Transverse colon (tissue), 4 donors: ENCODE measurements around the gene MOCS2. TPM values are rescaled to one million over a fixed set of nuclear protein-coding genes. Genes with fewer than 3 reads are reported as not detected.

Experiments used
- DNase-seq: peaks from one replicate; pipeline ENCODE4 v3.0.0-alpha.2; 2019
- H3K27ac ChIP-seq, 4 donors: fragments of 200-600 bp; sonication (generic); 2 replicates each; pipeline ENCODE4 v1.5.1; 2016 to 2018; ENCODE audit warnings: inconsistent platforms in 4 of 4
- H3K27me3 ChIP-seq: fragments of 200-600 bp; sonication (generic); 2 replicates; pipeline ENCODE4 v1.5.1; 2017; ENCODE audit warnings: inconsistent platforms
- H3K36me3 ChIP-seq, 4 donors: fragments of 200-600 bp; sonication (generic); 2 replicates each; pipeline ENCODE4 v1.5.1; 2017 to 2019; ENCODE audit warnings: inconsistent platforms in 4 of 4
- H3K4me1 ChIP-seq, 4 donors: fragments of 200-600 bp; sonication (generic); 2 replicates each; pipeline ENCODE4 v1.5.1; 2017 to 2020; ENCODE audit warnings: inconsistent platforms in 4 of 4
- H3K4me3 ChIP-seq, 4 donors: fragments of 200-600 bp; sonication (generic); 1 replicate in 1 of 4; 2 replicates in 3 of 4; pipeline versions ENCODE4 v1.5.1 to v1.6.1; 2017 to 2019; ENCODE audit warnings: inconsistent platforms in 4 of 4
- H3K9me3 ChIP-seq, 2 donors: fragments of 200-600 bp; sonication (generic); 2 replicates each; pipeline ENCODE4 v1.5.1; 2017 to 2019; ENCODE audit warnings: inconsistent platforms in 2 of 2
- CTCF ChIP-seq, 5 experiments: fragments of 200-600 bp in 3 of 5; fragments of 450-650 bp in 2 of 5; sonication (generic) in 3 of 5; IDR thresholded peaks; 1 replicate in 2 of 5; 2 replicates in 3 of 5; pipeline ENCODE4 v1.5.1; 2016 to 2017; ENCODE audit warnings: antibody characterized with exemption in 5 of 5, inconsistent platforms in 3 of 5, mild to moderate bottlenecking in 2 of 5, moderate library complexity in 1 of 5
- EP300 ChIP-seq: sonication (generic); formaldehyde crosslinking; IDR thresholded peaks from one replicate; pipeline ENCODE4 v1.6.1; 2017; ENCODE audit warnings: antibody characterized with exemption, low read depth
- POLR2A ChIP-seq: fragments of 450-650 bp; IDR thresholded peaks from one replicate; pipeline ENCODE4 v1.6.1; 2016; ENCODE audit warnings: antibody characterized with exemption, mild to moderate bottlenecking, moderate library complexity
- POLR2AphosphoS5 ChIP-seq, 3 donors: sonication (generic); formaldehyde crosslinking; IDR thresholded peaks; one replicate each; pipeline ENCODE4 v1.6.1; 2016; ENCODE audit warnings: antibody characterized with exemption in 3 of 3
- WGBS, 2 donors: methylation state at CpG; one replicate each; pipeline ENCODE4 v1.1.5; 2018; ENCODE audit warnings: low coverage in 1 of 2; 5-methylcytosine and 5-hydroxymethylcytosine counted together
- in situ Hi-C, 4 donors: fragments of 200-750 bp; cut with MboI; loops; one replicate each; pipeline versions ENCODE4 v1.15.0 to v1.15.1; 2017; ENCODE audit warnings: low sequenced_read_pairs in 3 of 4, low pct_ligation_motif_present in 1 of 4, low pct_unique_long_range_greater_than_20kb in 1 of 4
- intact Hi-C: fragments of 100-400 bp; cut with DNase I; formaldehyde crosslinking; loops from one replicate; pipeline ENCODE4 v1.15.1; 2023; ENCODE audit warnings: low total_unique reads
- total RNA-seq, 4 donors: library from RNA; depleted of rRNA; stranded (reverse); fragments of >200 nt; gene quantifications; one replicate each; pipeline ENCODE4 v1.1.0, GENCODE V29; 2016

MOCS2 gene
- total RNA-seq, 4 donors from 2014 or later = 7.0 to 36.8 (median 23.5) TPM

- in situ Hi-C loops = no loop called here
- TF ChIP-seq POLR2A (no peak), EP300 (no peak), POLR2AphosphoS5 (IDR thresholded peaks at IDR 0.05) (no peak), CTCF (IDR thresholded peaks at IDR 0.05) (no peak)
These were observed 18.9 kb upstream of the MOCS2 start for GRCh38 chr5:53128481-53128880.

GRCh38 chr5:53127107-53127506 is 17.6 kb upstream of the MOCS2 start:
- intact Hi-C loops = no loop called here
- in situ Hi-C loops = no loop called here
- Histone ChIP-seq H3K36me3 (no peaks in the 10 kb centered on the region), H3K4me1 (no peaks in the 10 kb centered on the region), H3K27me3 (no peaks in the 10 kb centered on the region), H3K4me3 (no peak overlapping the region), H3K27ac (no peak overlapping the region), H3K9me3 (no peaks in the 10 kb centered on the region)
- 68% methylated on average over 1 of the region's 1 CpG; no CpG with 5 or more reads in 1 of the 2 donors for WGBS, 2 donors
- DNase-seq = no peak
- no peak for TF ChIP-seq EP300
- no peak for TF ChIP-seq CTCF (IDR thresholded peaks at IDR 0.05)
- TF ChIP-seq POLR2AphosphoS5 (IDR thresholded peaks at IDR 0.05) = no peak
- no peak for TF ChIP-seq POLR2A

More at GRCh38 chr5:53128481-53128880, 18.9 kb upstream of the MOCS2 start:
- Histone ChIP-seq H3K4me3 (no peak overlapping the region), H3K27ac (no peak overlapping the region), H3K27me3 (no peaks in the 10 kb centered on the region), H3K36me3 (no peaks in the 10 kb centered on the region), H3K9me3 (no peaks in the 10 kb centered on the region), H3K4me1 (no peaks in the 10 kb centered on the region)
- no peak for DNase-seq
- intact Hi-C loops = no loop called here
- 86 to 91% methylated on average over 1 of the region's 1 CpG for WGBS, 2 donors

GRCh38 chr5:53126521-53126920 is 17.0 kb upstream of the MOCS2 start:
- H3K27ac ChIP-seq = no peak overlapping the region
- WGBS, 2 donors = 85 to 88% methylated on average over 2 to 3 of the region's 3 CpGs
- in situ Hi-C loops = no loop called here
- H3K27me3 ChIP-seq = no peaks in the 10 kb centered on the region
- no peak for DNase-seq
- no peaks in the 10 kb centered on the region for H3K9me3 ChIP-seq
- TF ChIP-seq EP300 = no peak
- TF ChIP-seq POLR2A = no peak
- TF ChIP-seq CTCF (IDR thresholded peaks at IDR 0.05) = no peak
- no peak for TF ChIP-seq POLR2AphosphoS5 (IDR thresholded peaks at IDR 0.05)
- no peaks in the 10 kb centered on the region for H3K36me3 ChIP-seq
- no peak overlapping the region for H3K4me3 ChIP-seq
- no peaks in the 10 kb centered on the region for H3K4me1 ChIP-seq
- intact Hi-C loops = no loop called here

GRCh38 chr5:53123702-53124101 is 14.1 kb upstream of the MOCS2 start:
- in situ Hi-C loops (no loop called here), intact Hi-C loops (no loop called here)
- H3K27me3 ChIP-seq = no peaks in the 10 kb centered on the region
- no peaks in the 10 kb centered on the region for H3K36me3 ChIP-seq
- H3K27ac ChIP-seq = no peak overlapping the region
- TF ChIP-seq POLR2A = no peak
- peak in 1 of 5 experiments; percentile 6 for TF ChIP-seq CTCF (IDR thresholded peaks at IDR 0.05)
- no peaks in the 10 kb centered on the region for H3K4me1 ChIP-seq
- H3K4me3 ChIP-seq = no peak overlapping the region
- H3K9me3 ChIP-seq = no peaks in the 10 kb centered on the region
- no peak for DNase-seq
